Adipocyte (in vitro differentiated cells): ENCODE results near the gene NDUFS6.

Source experiments
- DNase-seq: peaks from one replicate; pipeline ENCODE4 v3.0.0-alpha.2; 2015; ENCODE audit warnings: low read depth
- H3K27me3 ChIP-seq: replicated peaks from 2 replicates; pipeline ENCODE4 v1.7.0; 2013; ENCODE audit warnings: mild to moderate bottlenecking, low read length, moderate library complexity; ENCODE audit not compliant: control insufficient read depth, insufficient read depth
- H3K36me3 ChIP-seq: 2 replicates; pipeline ENCODE4 v1.7.0; 2013; ENCODE audit warnings: low read length, mild to moderate bottlenecking, moderate library complexity; ENCODE audit not compliant: control insufficient read depth, insufficient read depth, severe bottlenecking
- H3K4me1 ChIP-seq: 2 replicates; pipeline ENCODE4 v1.7.0; 2013; ENCODE audit warnings: mild to moderate bottlenecking, low read length, moderate library complexity; ENCODE audit not compliant: control insufficient read depth, insufficient read depth
- H3K4me3 ChIP-seq: 2 replicates; pipeline ENCODE4 v1.7.0; 2013; ENCODE audit warnings: mild to moderate bottlenecking, low read length, moderate library complexity
- H3K9ac ChIP-seq: 2 replicates; pipeline ENCODE4 v1.7.0; 2013; ENCODE audit warnings: mild to moderate bottlenecking, low read length, moderate library complexity
- H3K9me3 ChIP-seq: 2 replicates; pipeline ENCODE4 v1.7.0; 2013; ENCODE audit warnings: mild to moderate bottlenecking, low read length, moderate library complexity; ENCODE audit not compliant: control insufficient read depth

NDUFS6 gene

DNA sequence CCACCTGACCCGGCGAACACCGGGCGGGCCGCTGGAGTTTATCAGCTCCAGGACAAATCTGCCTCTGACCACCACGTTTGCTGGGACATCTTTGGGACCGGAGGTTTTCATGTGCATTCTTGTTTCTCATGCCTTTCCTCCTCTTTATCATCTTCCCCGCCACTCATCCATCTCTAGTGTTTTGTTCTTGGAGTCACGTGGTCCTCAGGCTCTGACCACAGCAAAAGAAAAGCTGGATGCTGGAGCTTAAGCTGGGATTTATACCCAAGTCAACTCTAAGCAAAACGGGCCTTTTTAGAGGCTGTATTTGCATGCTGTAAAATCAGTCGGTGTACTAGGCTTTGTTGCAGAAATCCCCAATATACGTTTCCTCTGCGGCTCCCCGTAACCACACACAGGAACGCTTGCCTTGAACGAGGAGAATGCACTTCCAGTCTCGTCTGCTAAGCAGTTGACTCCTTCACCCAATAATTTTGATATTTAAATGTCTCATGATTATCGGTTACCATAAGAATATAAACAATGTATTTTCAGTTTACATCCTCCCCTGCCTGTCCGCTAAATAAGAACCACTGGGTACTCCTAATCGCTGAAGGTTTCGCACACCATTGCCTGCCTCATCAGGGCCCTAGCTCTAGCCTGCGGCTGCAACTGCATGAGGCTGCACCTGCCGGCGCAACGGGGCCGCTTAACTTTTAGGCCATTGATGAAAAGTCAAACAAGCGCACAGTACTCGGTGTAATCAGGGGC is 560 bp upstream of the NDUFS6 start:
- Histone ChIP-seq H3K36me3 (peaks cover 56% of the 10 kb centered on the region), H3K4me1 (peaks cover 29% of the 10 kb centered on the region), H3K4me3 (peak overlapping the region; percentile 85), H3K27me3 (no peaks in the 10 kb centered on the region), H3K9me3 (no peaks in the 10 kb centered on the region), H3K9ac (peak overlapping the region; percentile 95)
- DNase-seq: peak; percentile 16

DNA sequence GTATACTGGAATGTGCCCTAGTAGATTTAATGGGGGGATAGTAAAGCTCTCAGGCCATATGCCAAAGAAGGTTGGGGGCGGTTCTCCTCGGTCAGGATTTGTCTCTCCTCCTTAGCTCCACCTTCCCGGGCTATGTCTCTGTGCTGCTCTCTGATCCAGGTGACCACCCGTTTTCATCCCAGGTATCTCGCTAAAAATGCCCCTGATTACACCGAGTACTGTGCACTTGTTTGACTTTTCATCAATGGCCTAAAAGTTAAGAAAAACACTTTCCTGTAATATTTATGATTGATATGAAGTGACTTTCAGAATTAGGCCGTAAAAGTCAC is 724 bp downstream of the NDUFS6 start:
- H3K4me3 ChIP-seq: peak overlapping the region; percentile 85
- peaks cover 61% of the 10 kb centered on the region for H3K36me3 ChIP-seq
- H3K4me1 ChIP-seq: peaks cover 27% of the 10 kb centered on the region
- peak overlapping the region; percentile 95 for H3K9ac ChIP-seq
- no peak for DNase-seq
- H3K27me3 ChIP-seq: no peaks in the 10 kb centered on the region
- H3K9me3 ChIP-seq: no peaks in the 10 kb centered on the region

DNA sequence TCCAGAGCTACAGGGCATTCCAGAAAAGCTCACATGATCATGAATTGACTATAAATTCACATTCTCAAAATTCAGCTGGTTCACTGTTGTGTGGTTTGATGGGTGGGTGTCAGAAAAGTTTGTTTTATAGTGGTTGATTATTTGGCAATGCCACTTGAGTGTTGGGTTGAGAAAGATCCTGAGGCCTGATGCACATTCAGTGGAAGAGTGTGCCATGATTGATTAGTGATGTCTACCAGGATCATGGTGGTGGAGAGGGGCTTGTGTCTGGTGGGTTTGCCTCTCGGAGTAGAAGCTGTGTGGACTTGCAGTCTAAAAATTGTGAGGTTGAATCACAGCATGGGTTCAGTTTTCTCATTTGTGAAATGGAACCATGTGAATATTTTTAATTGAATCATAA is 2.0 kb downstream of the NDUFS6 start:
- Histone ChIP-seq H3K36me3 (peaks cover 61% of the 10 kb centered on the region), H3K27me3 (no peaks in the 10 kb centered on the region), H3K4me3 (no peak overlapping the region), H3K9me3 (no peaks in the 10 kb centered on the region), H3K9ac (no peak overlapping the region), H3K4me1 (peaks cover 20% of the 10 kb centered on the region)
- DNase-seq: no peak

DNA sequence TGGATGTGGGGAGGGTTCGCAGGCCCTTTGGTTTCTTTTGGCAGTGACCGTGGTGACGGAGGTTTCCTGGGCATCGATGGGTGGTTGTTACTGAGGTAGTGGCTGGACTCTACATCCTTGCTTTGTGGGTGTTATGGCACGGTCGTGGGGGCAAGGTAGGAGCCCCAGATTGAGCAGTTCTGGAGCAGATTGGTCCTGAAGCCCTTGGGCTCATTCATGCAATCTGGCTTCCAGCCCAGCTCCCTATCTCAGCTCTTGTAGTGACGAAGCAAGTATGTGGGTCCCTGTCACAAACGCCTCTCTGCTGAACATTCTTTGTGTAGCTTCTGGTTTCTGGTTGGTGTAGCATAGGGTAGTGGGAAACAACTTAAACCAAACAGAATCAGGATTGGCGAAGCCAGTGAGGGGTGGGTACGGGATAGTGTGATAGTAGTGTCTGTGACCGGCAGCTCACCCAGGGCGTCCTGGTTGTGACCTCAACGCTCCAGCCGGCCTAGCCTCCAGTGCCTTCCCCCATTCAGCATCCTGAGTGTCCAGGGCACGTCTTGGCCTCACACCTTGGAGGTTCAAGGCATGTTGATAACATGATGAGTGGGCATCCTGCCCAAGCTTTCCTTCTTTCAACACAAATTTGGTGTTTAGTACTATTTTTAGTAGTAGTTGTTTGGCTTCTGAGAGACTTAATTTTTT is 2.9 kb downstream of the NDUFS6 start:
- H3K36me3 ChIP-seq: peaks cover 62% of the 10 kb centered on the region

DNA sequence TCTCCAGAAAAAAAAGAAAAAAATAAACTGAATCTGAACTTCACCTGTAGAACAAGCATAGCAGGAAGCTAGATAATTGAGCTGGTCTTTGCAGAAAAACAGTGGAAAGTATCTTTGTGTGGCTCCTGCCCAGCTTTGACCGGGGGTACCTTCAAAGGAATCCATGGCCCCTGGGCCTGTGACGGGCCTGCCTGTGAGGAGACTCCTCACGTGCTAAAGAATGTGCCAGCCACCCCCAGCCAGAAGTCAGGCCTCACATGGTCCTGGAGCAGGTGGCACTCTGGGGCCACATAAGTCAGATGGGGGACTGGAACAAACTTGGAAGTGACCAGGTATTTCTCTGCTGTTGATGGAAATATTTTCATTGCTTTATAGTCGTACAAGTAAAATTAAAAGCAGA is 4.1 kb downstream of the NDUFS6 start:
- H3K9me3 ChIP-seq: no peaks in the 10 kb centered on the region
- peaks cover 74% of the 10 kb centered on the region for H3K36me3 ChIP-seq
- no peak overlapping the region for H3K4me3 ChIP-seq
- no peak for DNase-seq
- H3K27me3 ChIP-seq: no peaks in the 10 kb centered on the region
- peaks cover 20% of the 10 kb centered on the region for H3K4me1 ChIP-seq
- no peak overlapping the region for H3K9ac ChIP-seq

More for the DNA sequence above, 2.9 kb downstream of the NDUFS6 start:
- DNase-seq: no peak
- H3K27me3 ChIP-seq: no peaks in the 10 kb centered on the region
- no peak overlapping the region for H3K4me3 ChIP-seq
- no peak overlapping the region for H3K9ac ChIP-seq
- H3K4me1 ChIP-seq: peaks cover 22% of the 10 kb centered on the region
- no peaks in the 10 kb centered on the region for H3K9me3 ChIP-seq

DNA sequence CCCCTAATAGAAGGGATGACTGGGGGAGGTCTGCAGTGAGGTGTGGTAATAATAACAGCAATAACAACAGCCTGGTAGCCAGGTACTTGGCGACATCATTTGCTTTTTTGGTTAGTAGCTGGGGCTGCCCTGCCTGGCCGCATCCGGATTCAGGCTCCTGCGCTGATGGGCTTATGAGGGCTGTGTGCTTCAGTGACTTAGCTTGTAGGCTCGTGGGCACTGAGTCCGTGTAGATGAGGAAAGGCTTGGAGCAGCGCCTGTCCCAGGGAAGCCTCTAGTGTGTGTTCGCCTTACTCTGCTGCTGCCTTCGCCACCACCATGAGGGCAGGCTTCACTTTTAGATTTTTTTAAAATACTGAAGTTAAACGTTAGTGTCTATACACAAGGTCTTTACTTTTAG is 4.5 kb downstream of the NDUFS6 start:
- Histone ChIP-seq H3K9ac (no peak overlapping the region), H3K9me3 (no peaks in the 10 kb centered on the region), H3K4me3 (no peak overlapping the region), H3K4me1 (peaks cover 16% of the 10 kb centered on the region), H3K36me3 (peaks cover 78% of the 10 kb centered on the region), H3K27me3 (no peaks in the 10 kb centered on the region)
- DNase-seq: no peak

DNA sequence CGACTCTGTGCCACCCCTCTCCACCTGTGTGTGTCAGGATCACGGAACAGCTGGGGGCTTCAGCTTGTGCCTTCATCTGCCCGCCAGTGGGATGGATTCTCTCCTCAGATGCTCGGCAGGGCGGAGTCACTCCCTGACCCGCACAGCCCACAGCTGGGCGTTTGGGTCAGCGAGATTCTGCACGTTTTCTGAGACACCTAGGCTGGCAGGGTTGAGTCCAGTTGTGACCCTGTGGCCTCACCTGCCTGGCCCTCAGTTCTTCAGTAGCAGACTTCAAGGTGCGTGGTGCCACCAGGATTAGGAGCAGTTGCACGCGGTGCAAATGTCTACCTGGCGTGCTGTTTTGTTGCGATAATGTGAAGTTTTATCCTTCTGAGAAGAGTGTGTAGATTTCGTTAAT is 5.0 kb downstream of the NDUFS6 start:
- Histone ChIP-seq H3K9me3 (no peaks in the 10 kb centered on the region), H3K4me3 (no peak overlapping the region), H3K4me1 (peaks cover 14% of the 10 kb centered on the region), H3K27me3 (no peaks in the 10 kb centered on the region), H3K9ac (no peak overlapping the region), H3K36me3 (peaks cover 83% of the 10 kb centered on the region)
- no peak for DNase-seq

DNA sequence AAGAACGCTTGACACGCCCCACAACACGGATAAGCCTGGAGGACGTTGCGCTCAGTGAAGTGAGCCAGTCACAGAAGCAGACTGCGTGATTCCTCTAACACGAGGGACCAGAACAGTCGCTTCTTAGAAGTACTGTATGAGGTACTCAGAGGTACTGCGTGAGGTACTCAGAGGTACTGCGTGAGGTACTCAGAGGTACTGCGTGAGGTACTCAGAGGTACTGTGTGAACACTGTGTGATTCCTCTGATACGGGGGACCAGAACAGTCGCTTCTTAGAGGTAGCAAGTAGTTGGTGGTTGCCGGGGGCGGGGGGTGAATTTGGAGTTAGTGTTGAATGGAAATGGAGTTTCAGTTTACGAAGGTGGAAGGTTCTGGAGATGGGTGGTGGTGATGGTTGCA is 5.8 kb downstream of the NDUFS6 start:
- no peak overlapping the region for H3K4me3 ChIP-seq
- no peaks in the 10 kb centered on the region for H3K9me3 ChIP-seq
- H3K27me3 ChIP-seq: no peaks in the 10 kb centered on the region
- H3K9ac ChIP-seq: no peak overlapping the region
- peaks cover 90% of the 10 kb centered on the region for H3K36me3 ChIP-seq
- peaks cover 12% of the 10 kb centered on the region for H3K4me1 ChIP-seq
- no peak for DNase-seq

DNA sequence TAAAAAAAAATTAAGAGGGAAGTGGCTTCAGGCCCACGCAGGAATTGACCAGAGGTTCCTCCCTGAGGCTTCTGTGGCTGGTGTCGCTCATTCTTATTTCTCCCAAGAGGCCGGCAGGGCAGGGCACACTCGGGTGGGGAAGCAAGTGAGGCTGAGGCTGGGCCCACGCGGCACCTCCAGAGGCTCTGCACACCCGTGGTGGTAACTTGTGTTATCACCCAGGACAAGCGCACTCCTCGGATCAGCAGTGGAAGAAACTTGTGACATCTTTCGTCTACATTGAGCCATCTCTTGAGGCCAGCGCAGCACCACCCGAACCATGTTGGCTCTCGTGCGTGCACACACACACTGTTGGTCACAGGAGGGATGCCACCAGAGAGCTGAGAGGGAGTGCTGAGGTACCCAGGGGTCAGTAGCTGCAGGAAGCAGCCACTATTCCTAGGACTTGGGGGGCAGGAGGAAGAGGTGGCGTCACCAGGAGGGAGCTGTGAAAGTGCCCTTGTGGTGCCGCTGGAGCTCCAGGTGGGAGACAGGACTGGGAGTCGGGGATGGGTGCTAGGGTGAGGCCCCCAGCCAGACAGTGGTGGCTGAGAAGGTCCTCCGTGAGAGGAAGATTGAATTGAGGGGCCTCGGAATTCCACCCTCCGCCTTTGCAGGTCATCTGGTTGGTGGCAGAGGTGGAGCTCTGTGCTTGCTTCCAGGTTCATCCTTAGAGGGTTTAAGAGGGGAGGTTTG is 6.4 kb downstream of the NDUFS6 start:
- peaks cover 9% of the 10 kb centered on the region for H3K4me1 ChIP-seq
- H3K4me3 ChIP-seq: no peak overlapping the region
- no peak for DNase-seq
- no peak overlapping the region for H3K9ac ChIP-seq
- H3K9me3 ChIP-seq: no peaks in the 10 kb centered on the region
- H3K27me3 ChIP-seq: no peaks in the 10 kb centered on the region
- peaks cover 96% of the 10 kb centered on the region for H3K36me3 ChIP-seq

DNA sequence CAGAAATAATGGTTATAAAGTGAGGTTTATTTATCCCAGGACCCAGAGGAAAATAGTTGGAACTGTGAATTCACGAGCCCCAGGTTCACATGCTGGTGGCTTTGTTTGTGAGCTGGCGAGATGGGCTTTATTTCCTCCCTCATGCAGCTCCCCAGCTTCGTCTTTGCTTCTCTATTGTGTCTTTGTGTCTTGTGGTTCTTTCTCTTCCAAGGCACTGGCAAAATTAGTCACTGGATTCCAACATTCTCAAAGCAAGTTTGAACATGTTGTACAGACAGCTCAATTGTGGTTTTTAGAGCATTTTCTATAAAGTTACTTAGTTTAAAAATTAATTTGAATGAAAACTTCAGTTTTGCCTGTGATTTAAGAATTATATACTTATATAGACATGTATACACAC is 7.2 kb downstream of the NDUFS6 start:
- DNase-seq: peak; percentile 35
- Histone ChIP-seq H3K27me3 (no peaks in the 10 kb centered on the region), H3K9ac (peak overlapping the region; percentile 54), H3K4me3 (no peak overlapping the region), H3K9me3 (no peaks in the 10 kb centered on the region), H3K36me3 (peaks cover 91% of the 10 kb centered on the region), H3K4me1 (peaks cover 9% of the 10 kb centered on the region)

DNA sequence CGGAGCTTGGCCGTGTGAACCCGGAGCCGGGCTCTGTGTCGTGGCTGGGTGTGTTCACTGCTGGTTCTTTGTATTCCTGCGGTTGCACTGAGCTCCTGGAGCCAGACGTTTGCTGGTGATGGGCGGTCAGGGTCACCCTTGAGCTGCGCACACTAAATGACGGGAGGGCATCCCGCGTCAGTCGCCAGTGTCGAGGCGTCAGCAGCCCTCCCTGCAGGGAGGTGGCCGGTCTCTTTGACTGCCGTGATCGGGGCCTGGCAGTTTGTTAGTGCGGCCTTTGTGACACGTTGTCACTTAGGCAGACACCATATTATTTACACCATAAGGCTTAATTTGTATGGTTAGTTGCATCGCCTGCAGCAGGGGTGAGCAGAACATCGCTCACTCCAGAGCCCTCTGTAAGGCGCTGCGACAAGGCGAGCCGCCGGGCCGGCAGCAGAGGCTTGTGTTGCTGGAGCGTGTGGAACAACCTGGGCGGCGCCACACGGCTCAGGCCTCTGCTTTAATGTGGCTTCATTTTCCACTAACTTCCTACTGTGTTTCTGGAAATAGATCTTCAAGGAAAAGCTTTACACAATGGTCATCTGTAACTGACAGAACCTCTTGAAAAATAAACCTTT is 8.3 kb downstream of the NDUFS6 start:
- Histone ChIP-seq H3K27me3 (no peaks in the 10 kb centered on the region), H3K4me3 (no peak overlapping the region), H3K9me3 (no peaks in the 10 kb centered on the region), H3K36me3 (peaks cover 91% of the 10 kb centered on the region), H3K4me1 (peaks cover 9% of the 10 kb centered on the region), H3K9ac (no peak overlapping the region)
- DNase-seq: no peak
